G401 (cell line): ENCODE results near the gene CLSTN2. TPM values are rescaled to one million over a fixed set of nuclear protein-coding genes. Genes with fewer than 3 reads are reported as not detected.
"Not testable (repeated sequence)": the region's sequence is repeated elsewhere in the genome, so short reads cannot be mapped to it uniquely, and the experiment has no call there.

Source experiments
- DNase-seq: peaks from one replicate; pipeline ENCODE4 v3.0.0-alpha.2; 2015; ENCODE audit warnings: low spot score
- in situ Hi-C: cut with HindIII; loops from 2 replicates; pipeline ENCODE4 v1.10.0; 2016; ENCODE audit warnings: low sequenced_read_pairs, mixed read lengths
- total RNA-seq: library from RNA; depleted of rRNA; stranded (reverse); fragments of >200 nt; shearing (Covaris generic); gene quantifications from 2 replicates; pipeline ENCODE4 v1.2.3, GENCODE V29; 2014

Gene CLSTN2
- total RNA-seq, 1 experiment from 2014 or later: 5.2 TPM

DNA sequence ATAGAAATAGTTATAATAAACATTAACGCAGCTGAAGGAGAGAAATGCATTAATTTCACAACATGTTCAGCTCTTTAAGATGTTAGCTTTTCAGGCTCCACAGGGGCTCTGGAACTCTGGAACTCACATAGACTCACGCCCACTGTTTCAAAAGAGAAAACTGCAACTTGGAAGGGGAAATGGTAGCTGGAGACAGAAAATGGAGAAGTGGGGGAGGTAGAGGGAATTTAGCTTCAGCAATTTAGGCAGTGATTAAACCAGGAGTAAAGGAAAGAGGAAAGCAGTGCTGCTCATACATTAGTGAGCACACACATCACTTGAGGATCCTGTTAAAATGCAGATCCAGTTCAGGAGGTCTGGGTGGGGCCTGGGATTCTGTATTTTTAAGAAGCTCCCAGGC, 468.1 kb downstream of the CLSTN2 start:
- DNase-seq: no peak
- in situ Hi-C loops: no loop called here

DNA sequence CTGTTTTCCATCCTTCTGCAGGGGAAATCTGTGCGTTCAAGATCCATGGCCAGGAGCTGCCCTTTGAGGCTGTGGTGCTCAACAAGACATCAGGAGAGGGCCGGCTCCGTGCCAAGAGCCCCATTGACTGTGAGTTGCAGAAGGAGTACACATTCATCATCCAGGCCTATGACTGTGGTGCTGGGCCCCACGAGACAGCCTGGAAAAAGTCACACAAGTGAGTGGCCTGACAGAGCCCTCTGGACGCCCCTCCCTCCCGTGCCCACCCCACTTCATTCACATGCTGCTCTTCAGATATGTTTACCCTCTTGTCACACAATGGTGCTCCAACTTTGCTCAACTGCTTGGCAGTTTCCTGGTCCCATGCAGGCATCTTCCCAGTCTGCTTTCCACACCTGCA, 468.6 kb downstream of the CLSTN2 start:
- no peak for DNase-seq
- in situ Hi-C loops: no loop called here

DNA sequence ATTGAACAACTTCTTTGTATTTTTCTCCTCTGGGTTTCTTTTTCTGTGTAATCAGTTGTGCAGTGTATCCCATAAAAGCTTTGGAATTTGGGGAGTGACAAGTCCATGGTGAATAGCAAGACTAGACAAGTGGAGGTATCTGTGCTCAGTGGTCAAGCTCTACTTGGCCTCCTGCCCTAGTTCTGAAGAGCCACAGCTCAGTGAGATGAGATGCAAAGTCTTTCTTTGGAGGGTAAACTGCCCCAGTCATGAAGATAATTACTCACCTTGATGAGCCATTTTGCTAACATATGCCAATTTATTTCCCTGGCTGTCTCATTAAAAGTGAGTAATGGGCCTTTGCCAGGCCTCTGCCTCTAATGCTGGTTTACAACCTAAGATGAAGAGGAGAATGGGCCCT, 471.7 kb downstream of the CLSTN2 start:
- in situ Hi-C loops: no loop called here
- DNase-seq: no peak

DNA sequence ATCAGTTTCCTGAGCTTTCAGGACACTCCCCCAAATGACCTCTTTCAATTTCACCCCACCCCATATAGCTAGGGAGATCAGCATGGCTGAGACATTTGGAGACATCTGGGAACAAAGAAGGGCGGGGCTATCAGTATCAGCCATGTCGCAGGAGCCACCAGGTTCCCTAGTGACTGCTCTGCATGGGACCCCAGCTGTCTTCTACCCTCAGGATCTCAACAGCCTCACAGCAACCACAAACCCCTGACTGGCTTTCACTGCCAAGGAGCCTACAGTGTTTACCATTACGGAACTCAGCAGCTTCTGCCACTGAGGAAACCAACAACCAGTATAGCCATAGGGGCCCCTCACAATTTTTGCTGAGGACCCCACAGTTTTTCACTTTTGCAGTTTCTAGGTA, 473.3 kb downstream of the CLSTN2 start:
- in situ Hi-C loops: no loop called here
- no peak for DNase-seq

DNA sequence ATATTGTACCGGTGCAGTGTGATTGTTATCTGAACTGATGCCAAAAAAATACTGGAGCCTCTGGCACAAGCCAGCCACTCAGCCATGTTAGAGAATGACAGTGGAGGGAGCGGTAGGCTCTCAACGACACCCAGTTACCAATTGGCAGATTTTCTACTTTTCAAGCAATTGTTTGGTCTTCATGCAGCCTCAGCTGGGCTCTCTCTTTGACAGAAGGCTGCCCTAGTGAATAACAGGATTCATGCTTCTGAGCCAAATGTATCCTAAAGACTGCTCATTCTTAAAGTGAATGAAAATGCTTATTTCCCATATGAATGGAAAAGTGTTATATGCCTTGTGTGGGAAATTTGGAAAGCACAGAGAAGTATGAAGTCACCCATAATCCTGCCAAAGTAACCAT, 481.7 kb downstream of the CLSTN2 start:
- in situ Hi-C loops: no loop called here
- no peak for DNase-seq

DNA sequence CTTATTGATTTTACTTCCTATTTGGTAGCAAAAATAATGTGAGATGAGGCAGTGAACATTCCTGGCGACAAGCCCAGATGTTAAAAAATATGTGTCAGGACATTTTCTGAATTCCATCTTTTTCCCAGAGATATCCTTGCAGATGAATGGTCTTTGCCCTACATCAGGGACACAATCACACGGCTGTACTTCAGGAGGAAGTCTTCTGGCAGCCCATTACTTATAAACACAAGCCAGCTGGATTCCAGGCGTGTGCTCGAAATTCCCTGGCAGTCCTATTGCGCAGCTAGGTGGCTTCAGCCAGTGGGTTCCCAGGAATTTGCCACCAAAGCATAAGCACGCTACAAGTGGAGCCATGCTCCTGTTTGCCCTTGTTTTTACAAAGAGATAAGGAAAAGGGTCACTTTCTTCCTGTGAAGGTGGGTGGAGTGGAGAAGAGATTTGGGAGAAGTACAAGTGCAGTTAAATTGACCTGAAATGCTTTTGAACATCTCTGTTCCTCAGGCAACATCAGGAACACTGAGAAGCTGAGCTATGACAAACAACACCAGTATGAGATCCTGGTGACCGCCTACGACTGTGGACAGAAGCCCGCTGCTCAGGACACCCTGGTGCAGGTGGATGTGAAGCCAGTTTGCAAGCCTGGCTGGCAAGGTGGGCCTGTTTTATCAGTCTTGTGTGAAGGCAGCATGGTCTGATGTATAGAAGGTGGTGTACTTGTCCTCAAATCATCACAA, 485.8 kb downstream of the CLSTN2 start:
- in situ Hi-C loops: no loop called here
- DNase-seq: no peak

DNA sequence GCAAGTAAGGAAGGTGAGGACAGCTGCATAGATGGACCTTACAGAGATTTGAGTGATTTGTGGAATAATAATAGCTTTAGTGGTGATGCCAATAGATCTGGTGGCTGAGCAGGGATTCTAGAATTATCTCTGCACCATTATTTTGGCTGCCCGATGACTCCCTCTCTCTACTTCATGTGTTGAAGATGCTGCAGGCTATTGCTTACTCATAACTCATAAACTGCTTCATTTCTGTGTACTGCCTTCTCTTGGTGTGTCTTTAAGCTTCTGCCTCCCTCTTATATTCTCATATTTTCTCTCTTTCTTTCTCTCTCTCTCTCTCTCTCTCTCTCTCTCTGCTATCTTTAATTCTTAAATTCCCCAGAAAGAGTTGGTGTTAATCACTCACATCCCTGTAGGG, 486.9 kb downstream of the CLSTN2 start:
- in situ Hi-C loops: no loop called here
- no peak for DNase-seq

DNA sequence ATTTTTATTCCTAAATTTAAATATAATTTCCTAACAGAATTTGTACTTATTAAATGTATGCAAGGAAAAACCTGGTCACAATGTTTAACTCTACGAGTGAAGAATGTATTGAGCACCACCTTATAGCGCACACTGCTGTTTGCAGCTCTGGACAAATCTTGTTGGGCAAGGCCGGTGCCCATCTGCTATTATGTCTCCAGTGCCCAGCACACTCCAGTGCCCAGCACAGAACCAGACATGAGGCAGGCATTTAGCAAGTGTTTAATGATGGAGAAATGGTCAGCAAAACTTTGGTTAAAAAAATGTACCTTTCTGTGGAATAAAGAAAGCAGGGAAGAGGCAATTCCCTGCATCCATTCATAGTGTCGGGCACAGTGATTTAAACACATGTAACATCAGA, 488.2 kb downstream of the CLSTN2 start:
- no peak for DNase-seq
- in situ Hi-C loops: no loop called here

DNA sequence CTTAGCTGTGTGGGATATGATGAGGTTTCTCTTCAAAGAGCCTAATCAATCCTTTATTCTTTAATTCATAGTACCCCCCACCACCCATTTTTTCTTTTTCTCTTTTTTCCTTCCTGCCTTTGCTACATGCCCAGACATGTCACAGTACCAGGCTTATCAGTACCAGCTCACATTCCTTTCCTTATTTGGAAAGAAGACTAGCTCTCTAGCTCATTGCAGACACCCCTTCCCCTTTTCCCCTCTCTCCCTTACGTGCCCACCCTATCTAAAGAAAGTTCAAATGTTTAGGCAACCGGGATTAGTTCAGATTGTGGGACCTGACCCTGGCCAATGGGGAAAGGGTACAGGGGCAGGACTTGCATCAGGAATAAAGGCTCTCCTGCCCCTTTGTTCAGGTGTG, 488.6 kb downstream of the CLSTN2 start:
- DNase-seq, in situ Hi-C loops: not testable (repeated sequence)

DNA sequence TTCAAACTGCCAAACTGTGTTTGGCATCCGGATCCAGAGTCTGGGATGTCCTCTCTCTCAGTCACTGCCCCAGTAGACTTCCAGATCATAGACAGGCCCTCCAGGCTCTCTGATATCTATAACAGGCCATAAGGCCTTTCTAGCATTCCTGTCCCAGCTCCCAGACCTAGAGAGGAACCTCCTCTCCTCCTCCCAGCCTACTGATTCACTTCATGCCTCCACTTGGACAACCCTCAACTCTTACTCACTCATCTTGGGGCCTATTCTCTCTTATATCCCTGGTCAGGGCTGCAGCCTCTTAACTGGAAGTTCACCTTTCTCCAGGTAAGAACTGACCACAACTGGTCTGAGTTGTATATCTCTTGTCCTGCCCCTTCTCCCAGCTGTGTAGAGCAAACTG, 489.2 kb downstream of the CLSTN2 start:
- in situ Hi-C loops: no loop called here
- DNase-seq: no peak

DNA sequence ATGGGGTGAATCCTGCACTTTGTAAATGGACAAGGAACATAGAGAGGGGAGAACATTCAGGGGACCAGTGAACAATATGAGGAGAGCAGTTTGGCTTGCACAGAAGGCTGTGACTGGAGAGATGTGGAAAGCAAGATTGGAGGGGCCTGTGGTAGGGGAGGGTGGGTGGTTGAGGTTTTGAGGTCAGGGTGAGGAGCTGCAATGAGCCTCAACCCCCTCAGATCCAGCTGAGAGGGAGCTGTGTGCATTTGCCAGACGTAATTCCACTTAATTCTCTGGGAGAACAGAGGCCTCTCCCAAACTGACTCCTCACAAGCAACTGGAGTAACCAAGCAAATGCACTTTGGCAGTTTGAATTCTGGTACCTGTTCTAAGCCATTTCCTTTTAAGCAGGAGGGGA, 489.7 kb downstream of the CLSTN2 start:
- in situ Hi-C loops: no loop called here
- no peak for DNase-seq

DNA sequence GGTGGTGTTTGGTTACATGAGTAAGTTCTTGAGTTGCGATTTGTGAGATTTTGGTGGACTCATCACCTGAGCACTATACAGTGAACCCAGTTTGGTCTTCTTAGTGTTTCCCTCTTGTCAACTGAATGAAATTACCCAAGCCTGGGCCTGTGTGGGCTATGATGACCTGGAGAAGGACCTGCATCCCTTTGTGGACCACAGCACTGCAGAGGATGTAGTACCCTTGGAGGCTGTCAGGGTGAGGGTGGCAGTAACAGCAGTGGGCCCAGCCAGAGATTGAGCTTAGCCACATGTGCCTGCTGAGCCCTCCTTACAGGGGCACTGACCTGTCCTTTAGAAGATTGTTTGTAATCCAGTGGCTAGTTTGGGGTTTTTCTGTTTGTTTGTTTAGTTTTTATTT, 492.8 kb downstream of the CLSTN2 start:
- DNase-seq: no peak

DNA sequence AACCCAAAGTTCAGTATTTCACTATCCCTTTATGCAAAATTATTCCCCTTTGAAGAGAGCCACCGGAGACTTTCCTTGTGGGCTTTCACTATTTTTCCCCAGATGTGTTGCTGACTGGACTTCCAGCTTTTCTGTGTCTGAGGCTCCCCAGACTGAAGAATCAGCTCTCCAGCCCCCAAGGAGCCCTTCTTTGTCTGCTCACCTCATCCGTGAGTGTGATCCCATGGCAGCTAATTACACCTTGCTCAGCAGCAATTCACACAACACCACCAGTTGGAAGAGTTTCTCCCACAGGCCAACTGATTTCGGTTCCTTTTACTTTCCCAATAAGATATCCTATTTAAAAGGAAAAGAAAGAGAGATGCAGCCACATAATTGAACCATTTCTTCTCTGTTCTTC, 493.4 kb downstream of the CLSTN2 start:
- in situ Hi-C loops: no loop called here
- DNase-seq: no peak

More for the DNA sequence above, 492.8 kb downstream of the CLSTN2 start:
- in situ Hi-C loops: no loop called here

DNA sequence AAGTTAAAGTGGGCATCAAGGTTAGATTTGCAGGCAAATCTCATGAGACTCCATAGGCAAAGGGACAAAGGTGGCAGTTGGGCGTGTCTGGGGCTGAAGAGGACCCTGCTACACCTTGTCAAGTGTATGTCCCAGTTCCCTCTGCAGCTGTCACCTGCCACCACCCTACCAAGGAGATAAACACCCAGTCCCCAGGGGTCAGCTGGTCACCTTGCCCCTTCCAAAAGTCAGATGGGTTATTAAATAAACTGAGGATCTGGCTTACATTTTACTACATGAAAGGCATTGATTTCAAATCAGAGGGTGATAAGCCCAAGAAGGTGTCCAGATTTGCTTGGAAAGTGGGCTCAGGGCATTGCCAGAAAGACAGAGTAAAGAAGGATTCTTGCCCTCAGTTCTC, 494.8 kb downstream of the CLSTN2 start:
- in situ Hi-C loops: no loop called here
- DNase-seq: no peak

DNA sequence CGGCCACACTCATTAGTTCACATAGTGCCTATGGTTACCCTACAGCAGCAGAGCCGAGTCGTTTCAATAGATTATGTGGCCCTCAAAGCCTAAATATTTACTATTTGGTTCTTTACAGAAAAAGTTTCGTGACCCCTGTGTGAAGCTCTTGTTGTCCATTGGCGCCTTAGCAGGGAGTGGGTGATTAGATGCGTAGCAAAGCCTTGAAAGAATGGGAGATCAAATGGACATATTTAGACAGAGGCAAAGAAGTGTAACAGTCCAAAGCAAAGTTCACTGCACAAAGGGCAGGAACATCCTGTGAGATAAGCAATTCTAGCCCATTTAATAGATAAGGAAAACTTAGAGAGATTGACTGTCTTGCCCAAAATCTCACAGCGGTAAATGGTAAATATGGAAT, 495.5 kb downstream of the CLSTN2 start:
- in situ Hi-C loops: no loop called here
- no peak for DNase-seq

DNA sequence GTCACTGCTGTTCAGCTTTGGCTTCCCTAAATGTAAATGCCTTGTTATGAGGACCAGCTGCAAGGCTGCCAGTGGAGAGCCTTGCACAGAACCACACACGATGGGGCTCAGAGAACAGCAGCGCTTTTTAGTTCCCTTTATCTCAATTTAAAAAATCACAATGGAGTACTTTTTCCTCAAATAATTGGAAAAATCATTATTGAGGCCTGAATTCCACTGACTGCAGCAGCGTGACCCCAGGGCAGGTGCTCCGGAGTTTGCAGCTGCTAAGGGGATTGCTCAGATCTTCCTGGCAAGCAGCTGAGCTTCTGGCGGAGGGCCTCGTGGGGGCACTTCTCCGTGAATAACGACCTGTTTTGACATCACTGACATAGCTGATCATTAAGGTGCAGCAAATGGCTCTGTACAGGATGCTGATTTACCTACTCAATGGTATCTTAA, 497.3 kb downstream of the CLSTN2 start:
- no peak for DNase-seq

DNA sequence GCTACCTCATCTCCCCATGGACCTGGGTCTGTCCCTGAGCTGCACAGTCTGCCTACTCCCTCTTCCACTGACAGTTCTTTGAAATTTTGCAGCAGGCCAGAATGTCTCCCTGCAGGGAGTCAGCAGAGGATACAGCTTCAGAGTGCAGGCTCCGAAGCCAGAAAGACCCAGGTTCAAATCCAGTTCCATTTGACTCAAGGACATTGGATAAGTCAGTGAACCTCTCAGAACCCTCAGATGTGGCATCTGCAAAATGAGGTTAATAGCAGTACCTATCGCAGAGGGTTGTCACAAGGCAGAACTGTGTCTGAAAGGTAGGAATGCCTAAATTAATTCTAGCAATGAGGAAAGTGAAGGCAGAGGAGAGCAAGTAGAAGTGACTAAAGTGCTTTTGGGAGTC, 498.4 kb downstream of the CLSTN2 start:
- in situ Hi-C loops: no loop called here
- DNase-seq: no peak

More for the DNA sequence above, 497.3 kb downstream of the CLSTN2 start:
- in situ Hi-C loops: no loop called here

DNA sequence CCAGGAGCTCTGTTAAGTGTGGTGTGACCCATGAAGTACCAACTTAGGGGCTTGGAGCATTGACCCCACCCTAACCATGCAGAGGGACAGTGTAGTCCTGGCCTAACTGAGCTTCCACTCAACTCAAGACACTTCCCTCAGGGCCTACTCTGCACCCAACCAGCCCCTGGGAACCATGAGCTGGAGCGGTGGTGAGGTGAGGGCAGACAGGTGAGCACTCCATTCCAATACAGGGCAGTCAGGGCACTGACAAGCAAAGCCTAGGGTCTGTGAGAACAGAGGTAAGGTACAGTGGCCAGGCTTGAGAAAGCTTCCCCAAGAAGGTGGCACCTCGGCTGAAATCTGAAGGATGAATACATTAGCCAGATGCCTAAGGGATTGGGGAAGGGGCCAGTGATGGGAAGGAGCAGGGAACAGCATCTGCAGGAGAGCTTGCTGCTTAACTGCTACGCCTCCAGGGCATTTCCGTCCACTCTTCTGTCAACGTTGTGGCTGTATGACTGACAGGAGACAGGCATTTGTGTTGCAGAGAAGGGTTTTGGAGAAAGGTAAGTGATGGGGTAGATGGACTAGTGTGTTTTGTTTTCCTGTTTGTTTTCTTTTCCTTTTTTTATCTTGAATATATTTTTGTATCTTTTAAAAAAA, 499.4 kb downstream of the CLSTN2 start:
- in situ Hi-C loops: no loop called here
- DNase-seq: no peak

DNA sequence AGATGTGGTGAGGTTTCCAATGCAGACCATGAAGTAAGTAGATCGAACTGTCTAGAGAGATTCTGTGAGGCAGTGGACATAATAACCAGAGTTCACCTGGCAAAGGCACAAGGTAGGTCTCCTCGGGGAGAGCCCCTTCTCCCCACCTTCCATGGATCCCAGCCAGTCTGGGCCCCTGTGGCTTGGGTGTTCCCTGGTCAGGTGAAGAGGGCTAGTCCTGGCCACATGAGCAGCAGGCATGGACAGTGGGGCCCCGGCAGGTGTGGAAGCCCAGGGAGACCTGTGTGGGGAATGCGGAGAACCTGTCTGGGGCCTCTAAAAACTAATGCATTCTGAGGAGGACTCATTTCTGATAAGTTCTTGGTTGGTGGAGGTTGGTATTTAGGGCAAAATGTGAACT, 501.4 kb downstream of the CLSTN2 start:
- DNase-seq: no peak
- in situ Hi-C loops: no loop called here

DNA sequence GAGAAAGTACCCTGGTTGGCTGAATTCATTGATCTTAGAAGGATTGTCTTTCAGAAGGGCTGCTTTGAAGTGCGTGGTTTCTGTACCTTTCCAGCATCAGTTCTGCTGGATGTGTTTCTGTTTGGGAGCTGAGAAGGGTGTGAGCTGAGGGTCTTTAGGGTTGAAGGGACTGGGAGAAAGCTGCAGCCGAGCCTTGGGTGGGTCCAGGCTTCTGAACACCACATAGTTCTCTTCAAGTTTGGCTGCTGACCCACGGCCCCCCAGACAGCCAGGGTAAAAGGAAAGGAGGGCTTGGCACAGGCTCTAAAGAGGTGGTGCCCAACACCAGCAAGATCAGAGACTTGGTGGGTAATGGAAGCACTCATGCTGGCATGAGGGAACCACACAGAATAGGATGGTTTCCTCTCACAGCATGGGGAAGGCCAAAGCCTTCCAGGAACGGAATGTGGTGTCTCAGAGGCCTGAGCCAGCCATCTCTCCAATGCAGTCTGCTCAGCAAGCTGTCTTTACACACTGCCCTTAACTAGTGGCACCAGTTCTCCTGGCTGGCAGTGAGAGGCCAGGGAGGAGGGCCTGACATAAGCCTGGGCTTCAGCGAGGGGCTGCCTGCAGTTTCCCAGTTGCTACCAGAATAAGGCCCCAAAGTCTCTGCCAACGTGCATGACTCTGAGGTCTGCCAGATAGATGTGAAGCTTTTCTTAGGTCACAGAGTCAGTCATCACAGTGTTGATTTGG, 503.9 kb downstream of the CLSTN2 start:
- no peak for DNase-seq
- in situ Hi-C loops: no loop called here
